ENCODE measurements around the gene UQCC3. TPM values are rescaled to one million over a fixed set of nuclear protein-coding genes. Genes with fewer than 3 reads are reported as not detected.

Gene UQCC3
- total and polyA plus RNA-seq, 2 of the 13 experiments (the other 11 are each of a cell fraction or from before 2014, with no cell fraction given), result 7.7 to 16.0 TPM

- TF ChIP-seq HMGXB4 (CRISPR knock-in tag; IDR thresholded peaks at IDR 0.05; ENCODE audit: borderline replicate concordance in 1 of 2, low read depth in 1 of 2), result peak; percentile 51 to 84; a peak in 3 of 4 replicates
- no peak for TF ChIP-seq ZNF484 (CRISPR knock-in tag; IDR thresholded peaks at IDR 0.05; ENCODE audit: borderline replicate concordance, low read depth)
- TF ChIP-seq SYNCRIP (IDR thresholded peaks at IDR 0.05; ENCODE audit: insufficient read depth, low read depth, low read length), result no peak
- peak; percentile 58; the same call in 1 of the 2 replicates for TF ChIP-seq HCFC1 (IDR thresholded peaks at IDR 0.05; ENCODE audit: low read depth, low read length)
- 0 out of 2 replicates have a peak, but pooled peaks have one; percentile 36 for TF ChIP-seq ZBTB20 (CRISPR knock-in tag; IDR thresholded peaks at IDR 0.05; ENCODE audit: borderline replicate concordance, low read depth)
- peak; percentile 62; the same call in 1 of the 2 replicates for TF ChIP-seq RXRB (CRISPR knock-in tag; IDR thresholded peaks at IDR 0.05; ENCODE audit: borderline replicate concordance)
- no peak for TF ChIP-seq ZNF407 (CRISPR knock-in tag; IDR thresholded peaks at IDR 0.05; ENCODE audit: not compliant biosample characterization)
- no peak for TF ChIP-seq MAZ (IDR thresholded peaks at IDR 0.05; ENCODE audit: borderline replicate concordance, low read depth, low read length)
- TF ChIP-seq MAZ (CRISPR knock-in tag; IDR thresholded peaks at IDR 0.05; ENCODE audit: low read depth), result peak; percentile 40; the same call in 1 of the 2 replicates
- TF ChIP-seq KDM2A (CRISPR knock-in tag; IDR thresholded peaks at IDR 0.05; ENCODE audit: borderline replicate concordance, low read depth), result peak; percentile 85
- TF ChIP-seq ZNF567 (CRISPR knock-in tag; IDR thresholded peaks at IDR 0.05; ENCODE audit: borderline replicate concordance), result no peak
- no peak for TF ChIP-seq CBX2 (IDR thresholded peaks at IDR 0.05; ENCODE audit: low read depth, low read length)
- no peak for TF ChIP-seq CBX2 (CRISPR knock-in tag; IDR thresholded peaks at IDR 0.05; ENCODE audit: low read depth)
- TF ChIP-seq ZNF766 (CRISPR knock-in tag; IDR thresholded peaks at IDR 0.05; ENCODE audit: borderline replicate concordance), result no peak; the same call in 1 of the 2 replicates
- TF ChIP-seq E2F2 (CRISPR knock-in tag; IDR thresholded peaks at IDR 0.05; ENCODE audit: borderline replicate concordance), result no peak
- TF ChIP-seq ZNF709 (CRISPR knock-in tag; IDR thresholded peaks at IDR 0.05), result 0 out of 2 replicates have a peak, but pooled peaks have one; percentile 31
Observed at GRCh38 chr11:62678770-62679696, 7.6 kb downstream of the UQCC3 start, which contains the start of gene UBXN1 (continued).
